Trophoblast cell (in vitro differentiated cells and primary cell): ENCODE data around the gene DYNC1H1.
A peak's percentile ranks its signal among the peaks of the same experiment; 100 is the strongest.

ENCODE experiments used
- DNase-seq, 2 donors: peaks; one replicate each; pipeline ENCODE4 v3.0.0-alpha.2; 2016
- H2AFZ ChIP-seq: 2 replicates; pipeline ENCODE4 v1.6.1; 2013; ENCODE audit warnings: low read length, moderate library complexity, mild to moderate bottlenecking; ENCODE audit not compliant: insufficient read depth, poor library complexity
- H2AK5ac ChIP-seq: 2 replicates; pipeline ENCODE4 v1.6.1; 2013; ENCODE audit warnings: mild to moderate bottlenecking, low read length
- H2BK120ac ChIP-seq: 2 replicates; pipeline ENCODE4 v1.6.1; 2013; ENCODE audit warnings: low read length, mild to moderate bottlenecking, moderate library complexity; ENCODE audit not compliant: insufficient read depth, poor library complexity
- H2BK12ac ChIP-seq: 2 replicates; pipeline ENCODE4 v1.6.1; 2013; ENCODE audit warnings: mild to moderate bottlenecking, low read length, moderate library complexity
- H2BK5ac ChIP-seq: 2 replicates; pipeline ENCODE4 v1.6.1; 2013; ENCODE audit warnings: low read length, low read depth, moderate library complexity, mild to moderate bottlenecking; ENCODE audit not compliant: poor library complexity
- H3K14ac ChIP-seq: 2 replicates; pipeline ENCODE4 v1.6.1; 2013; ENCODE audit warnings: mild to moderate bottlenecking, low read length
- H3K18ac ChIP-seq: 2 replicates; pipeline ENCODE4 v1.6.1; 2013; ENCODE audit warnings: mild to moderate bottlenecking, low read length
- H3K23ac ChIP-seq: 2 replicates; pipeline ENCODE4 v1.6.1; 2013; ENCODE audit warnings: low read length
- H3K27ac ChIP-seq: 2 replicates; pipeline ENCODE4 v1.5.1; 2013; ENCODE audit warnings: low read depth, mild to moderate bottlenecking, inconsistent platforms, low read length, moderate library complexity
- H3K27me3 ChIP-seq: 2 replicates; pipeline ENCODE4 v1.6.1; 2013; ENCODE audit warnings: inconsistent platforms, mild to moderate bottlenecking, low read length, moderate library complexity; ENCODE audit not compliant: insufficient read depth
- H3K36me3 ChIP-seq, 2 experiments: 1 replicate in 1 of 2; 2 replicates in 1 of 2; pipeline ENCODE4 v1.6.1; 2013; ENCODE audit warnings: low read length in 2 of 2, mild to moderate bottlenecking in 2 of 2, moderate library complexity in 1 of 2; ENCODE audit not compliant: insufficient read depth in 2 of 2, control insufficient read depth in 1 of 2
- H3K4ac ChIP-seq: 2 replicates; pipeline ENCODE4 v1.6.1; 2013; ENCODE audit warnings: low read depth, mild to moderate bottlenecking, low read length, moderate library complexity
- H3K4me1 ChIP-seq, 2 experiments: 1 replicate in 1 of 2; 2 replicates in 1 of 2; pipeline ENCODE4 v1.6.1; 2013; ENCODE audit warnings: low read length in 2 of 2, mild to moderate bottlenecking in 2 of 2, moderate library complexity in 1 of 2; ENCODE audit not compliant: insufficient read depth in 2 of 2, control insufficient read depth in 1 of 2
- H3K4me2 ChIP-seq: 2 replicates; pipeline ENCODE4 v1.6.1; 2013; ENCODE audit warnings: inconsistent platforms, mild to moderate bottlenecking, low read length, moderate library complexity
- H3K4me3 ChIP-seq: 2 replicates; pipeline ENCODE4 v1.5.1; 2013; ENCODE audit warnings: mild to moderate bottlenecking, low read depth, low read length, inconsistent platforms
- H3K79me1 ChIP-seq: one replicate; pipeline ENCODE4 v1.6.1; 2013; ENCODE audit warnings: low read length
- H3K79me2 ChIP-seq: 2 replicates; pipeline ENCODE4 v1.6.1; 2013; ENCODE audit warnings: low read length, mild to moderate bottlenecking; ENCODE audit not compliant: control insufficient read depth, insufficient read depth, poor library complexity
- H3K9ac ChIP-seq: 2 replicates; pipeline ENCODE4 v1.6.1; 2013; ENCODE audit warnings: mild to moderate bottlenecking, low read length
- H3K9me3 ChIP-seq: 2 replicates; pipeline ENCODE4 v1.6.1; 2013; ENCODE audit warnings: low read depth, mild to moderate bottlenecking, control low read depth, inconsistent platforms, low read length; ENCODE audit not compliant: insufficient read depth
- H4K12ac ChIP-seq: 2 replicates; pipeline ENCODE4 v1.6.1; 2013; ENCODE audit warnings: low read depth, mild to moderate bottlenecking, low read length, moderate library complexity
- H4K8ac ChIP-seq: 2 replicates; pipeline ENCODE4 v1.6.1; 2013; ENCODE audit warnings: low read depth, mild to moderate bottlenecking, low read length, moderate library complexity
- H4K91ac ChIP-seq: one replicate; pipeline ENCODE4 v1.6.1; 2013; ENCODE audit warnings: low read depth, mild to moderate bottlenecking, low read length, moderate library complexity
- WGBS: extraction: QIAGEN DNeasy Blood & Tissue Kit; methylation state at CpG from one replicate; pipeline ENCODE4 v1.1.7; 2013; ENCODE audit warnings: missing lambda C conversion rate; ENCODE audit not compliant: insufficient read length, insufficient coverage; ENCODE audit errors: extremely low coverage; 5-methylcytosine and 5-hydroxymethylcytosine counted together

Gene DYNC1H1

DNA sequence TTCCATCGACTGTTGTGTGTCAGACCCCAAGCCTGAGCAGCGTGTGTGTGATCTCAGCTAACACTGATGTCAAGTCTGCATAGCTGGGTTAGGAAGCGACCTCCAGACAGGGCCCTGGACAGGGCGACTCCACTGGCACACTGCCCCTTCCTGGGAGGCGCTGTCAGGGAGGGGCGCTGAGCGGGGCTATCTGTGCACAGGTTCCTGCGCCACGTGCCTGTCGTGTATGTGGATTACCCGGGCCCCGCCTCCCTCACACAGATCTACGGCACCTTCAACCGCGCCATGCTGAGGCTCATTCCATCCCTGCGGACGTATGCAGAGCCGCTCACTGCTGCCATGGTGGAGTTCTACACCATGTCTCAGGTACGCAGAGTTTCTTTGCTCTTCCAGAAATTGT, 53.9 kb downstream of the DYNC1H1 start:
- Histone ChIP-seq H3K27ac (no peak overlapping the region), H3K14ac (no peak overlapping the region), H4K8ac (no peak overlapping the region), H3K27me3 (no peaks in the 10 kb centered on the region), H3K18ac (no peak overlapping the region), H3K9me3 (peaks cover 2% of the 10 kb centered on the region), H3K4me3 (no peak overlapping the region), H3K9ac (no peak overlapping the region), H4K12ac (no peak overlapping the region), H3K4ac (no peak overlapping the region), H3K4me2 (no peak overlapping the region), H2BK5ac (no peak overlapping the region), H4K91ac (no peak overlapping the region), H2AK5ac (no peak overlapping the region), H3K79me1 (no peaks in the 10 kb centered on the region), H3K4me1 (no peaks in the 10 kb centered on the region), H3K36me3 (peaks cover 84 to 90% of the 10 kb centered on the region in 2 experiments), H2AFZ (no peak overlapping the region), H2BK12ac (no peak overlapping the region), H2BK120ac (no peak overlapping the region), H3K23ac (no peak overlapping the region), H3K79me2 (no peaks in the 10 kb centered on the region)
- no peak for DNase-seq
- WGBS = no CpG with 5 or more reads among the region's 19 CpGs

DNA sequence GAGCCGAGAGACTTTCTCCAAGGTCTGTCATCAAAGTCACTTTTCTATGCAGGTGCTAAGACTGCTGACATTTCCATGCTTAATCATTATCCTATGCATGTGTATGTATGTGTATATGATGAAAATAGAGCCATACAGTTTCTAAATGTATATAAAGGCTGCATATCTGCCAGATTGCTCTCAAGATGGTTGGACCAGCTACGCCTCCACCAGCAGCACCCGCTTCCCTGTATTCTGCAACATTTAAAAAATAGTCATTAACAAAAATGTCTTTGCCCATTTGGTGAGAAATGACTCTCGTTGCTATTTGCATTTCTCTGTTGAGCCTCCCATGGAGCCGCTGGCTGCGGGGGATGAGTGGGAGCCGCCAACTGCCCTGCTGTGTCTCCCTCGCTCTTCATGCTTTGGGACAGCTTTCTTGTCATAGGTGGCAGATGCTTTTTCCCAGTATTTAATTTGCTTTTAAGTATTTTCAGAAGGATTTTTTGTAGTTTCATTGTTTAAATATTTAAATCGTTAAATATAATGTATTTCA, 54.7 kb downstream of the DYNC1H1 start:
- no peak overlapping the region for H3K4me3 ChIP-seq
- no peaks in the 10 kb centered on the region for H3K79me1 ChIP-seq
- no peak overlapping the region for H3K23ac ChIP-seq
- no peak overlapping the region for H2BK120ac ChIP-seq
- H3K14ac ChIP-seq = no peak overlapping the region
- no peak overlapping the region for H2BK5ac ChIP-seq
- peaks cover 2% of the 10 kb centered on the region for H3K9me3 ChIP-seq
- peaks cover 84 to 90% of the 10 kb centered on the region in 2 experiments for H3K36me3 ChIP-seq
- no peaks in the 10 kb centered on the region for H3K4me1 ChIP-seq
- H3K4ac ChIP-seq = no peak overlapping the region
- no peak overlapping the region for H2BK12ac ChIP-seq
- H3K79me2 ChIP-seq = no peaks in the 10 kb centered on the region
- H3K4me2 ChIP-seq = no peak overlapping the region
- no peak overlapping the region for H4K8ac ChIP-seq
- no peak overlapping the region for H3K9ac ChIP-seq
- DNase-seq = peak in 1 of 2 donors; percentile 10
- H3K27me3 ChIP-seq = no peaks in the 10 kb centered on the region
- no peak overlapping the region for H4K12ac ChIP-seq
- H2AK5ac ChIP-seq = no peak overlapping the region
- H2AFZ ChIP-seq = no peak overlapping the region
- no peak overlapping the region for H3K18ac ChIP-seq
- H4K91ac ChIP-seq = no peak overlapping the region
- no peak overlapping the region for H3K27ac ChIP-seq
- no CpG with 5 or more reads among the region's 9 CpGs for WGBS

DNA sequence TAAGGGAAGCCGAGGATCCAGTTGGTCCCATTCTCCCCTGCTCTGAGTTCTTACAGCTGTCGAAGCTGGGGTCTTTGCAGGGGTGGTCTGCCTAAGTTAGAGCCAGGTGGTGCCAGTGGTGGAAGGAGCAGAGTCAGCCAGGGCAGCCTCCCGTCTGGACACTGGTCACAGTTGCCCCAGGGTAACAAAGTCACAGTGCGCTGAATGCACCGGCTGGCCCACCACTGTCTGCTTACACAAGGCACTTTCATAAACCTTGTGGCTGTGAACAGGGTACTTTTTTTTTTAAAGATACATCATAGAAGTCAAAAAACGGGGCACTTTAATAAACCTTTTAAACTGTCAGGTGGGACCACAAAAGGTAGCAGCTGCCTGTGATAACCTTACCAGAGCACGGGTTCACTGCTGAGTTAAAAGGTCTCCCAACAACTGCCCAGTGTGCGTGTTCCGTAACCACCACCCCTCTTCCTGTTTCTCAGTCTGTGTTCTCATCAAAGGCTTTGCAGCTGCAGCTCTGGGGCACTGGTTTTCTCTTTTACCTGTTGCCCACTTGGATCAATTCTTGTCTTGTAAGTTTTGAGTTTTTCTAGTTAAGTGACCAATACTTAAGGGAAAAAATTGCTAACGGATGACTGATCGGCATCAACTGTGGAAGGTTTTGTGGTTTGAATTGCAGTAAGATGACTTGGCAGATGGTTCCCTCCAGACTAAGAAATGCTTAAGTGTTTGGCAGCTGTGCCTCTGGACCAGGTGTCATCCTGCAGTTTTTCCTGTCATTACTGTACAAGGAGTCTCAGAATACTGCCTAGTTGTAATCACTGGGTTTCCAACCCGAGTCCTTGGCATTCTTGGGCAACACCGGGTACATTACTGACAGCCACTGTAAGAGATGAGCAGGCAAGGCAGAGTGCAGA, 55.9 kb downstream of the DYNC1H1 start:
- no peak overlapping the region for H3K27ac ChIP-seq
- H3K27me3 ChIP-seq = no peaks in the 10 kb centered on the region
- no peak overlapping the region for H4K91ac ChIP-seq
- H3K14ac ChIP-seq = no peak overlapping the region
- H3K18ac ChIP-seq = no peak overlapping the region
- H2BK5ac ChIP-seq = no peak overlapping the region
- H4K12ac ChIP-seq = no peak overlapping the region
- peak; percentile 52 to 65 for DNase-seq
- no peak overlapping the region for H3K4me2 ChIP-seq
- H3K79me1 ChIP-seq = no peaks in the 10 kb centered on the region
- no peak overlapping the region for H3K4me3 ChIP-seq
- no peaks in the 10 kb centered on the region for H3K4me1 ChIP-seq
- WGBS = no CpG with 5 or more reads among the region's 13 CpGs
- H3K9ac ChIP-seq = no peak overlapping the region
- H3K9me3 ChIP-seq = peaks cover 2% of the 10 kb centered on the region
- H3K4ac ChIP-seq = no peak overlapping the region
- no peak overlapping the region for H3K23ac ChIP-seq
- H4K8ac ChIP-seq = no peak overlapping the region
- no peak overlapping the region for H2AK5ac ChIP-seq
- no peak overlapping the region for H2BK12ac ChIP-seq
- H2AFZ ChIP-seq = no peak overlapping the region
- no peaks in the 10 kb centered on the region for H3K79me2 ChIP-seq
- peaks cover 77 to 86% of the 10 kb centered on the region in 2 experiments for H3K36me3 ChIP-seq
- no peak overlapping the region for H2BK120ac ChIP-seq

DNA sequence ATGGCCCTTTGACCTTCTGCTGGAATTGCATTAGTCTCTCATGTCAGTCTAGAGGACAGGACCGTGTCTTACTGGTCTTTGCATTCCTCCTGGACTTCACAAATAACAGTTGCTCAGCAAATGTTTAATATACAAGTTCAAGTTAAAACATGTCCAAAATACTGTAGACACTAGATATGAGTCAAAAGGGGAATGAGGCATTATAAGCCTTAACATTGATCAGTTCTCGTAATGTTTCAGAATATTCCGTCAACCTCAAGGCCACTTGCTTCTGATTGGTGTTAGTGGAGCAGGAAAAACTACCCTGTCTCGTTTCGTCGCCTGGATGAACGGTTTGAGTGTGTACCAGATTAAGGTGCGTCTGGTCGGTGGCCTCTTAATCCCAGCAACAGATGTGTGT, 62.6 kb downstream of the DYNC1H1 start:
- Histone ChIP-seq H3K14ac (no peak overlapping the region), H3K79me1 (no peaks in the 10 kb centered on the region), H3K79me2 (no peaks in the 10 kb centered on the region), H3K4me3 (no peak overlapping the region), H2BK120ac (no peak overlapping the region), H4K12ac (no peak overlapping the region), H4K91ac (no peak overlapping the region), H3K18ac (no peak overlapping the region), H2AFZ (no peak overlapping the region), H3K4me2 (no peak overlapping the region), H3K36me3 (peaks cover 55 to 73% of the 10 kb centered on the region in 2 experiments), H4K8ac (no peak overlapping the region), H2BK5ac (no peak overlapping the region), H3K4ac (no peak overlapping the region), H3K9ac (no peak overlapping the region), H2AK5ac (no peak overlapping the region), H3K23ac (no peak overlapping the region), H3K4me1 (peaks cover 0 to 2% of the 10 kb centered on the region in 2 experiments), H3K27ac (no peak overlapping the region), H2BK12ac (no peak overlapping the region), H3K9me3 (no peaks in the 10 kb centered on the region), H3K27me3 (no peaks in the 10 kb centered on the region)
- DNase-seq = peak in 1 of 2 donors; percentile 54
- WGBS = no CpG with 5 or more reads among the region's 9 CpGs
